Measurements from ENCODE around the gene DOCK2.

DOCK2 gene

GRCh38 chr5:170078458-170078857 lies 441.4 kb downstream of the DOCK2 start:
- TF ChIP-seq, protein P1, sequence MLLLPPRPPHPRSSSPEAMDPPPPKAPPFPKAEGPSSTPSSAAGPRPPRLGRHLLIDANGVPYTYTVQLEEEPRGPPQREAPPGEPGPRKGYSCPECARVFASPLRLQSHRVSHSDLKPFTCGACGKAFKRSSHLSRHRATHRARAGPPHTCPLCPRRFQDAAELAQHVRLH (tag by site-specific recombination; IDR thresholded peaks at IDR 0.05): no peak
- no peak for TF ChIP-seq ZNF548 (tag by site-specific recombination; IDR thresholded peaks at IDR 0.05)

DNA sequence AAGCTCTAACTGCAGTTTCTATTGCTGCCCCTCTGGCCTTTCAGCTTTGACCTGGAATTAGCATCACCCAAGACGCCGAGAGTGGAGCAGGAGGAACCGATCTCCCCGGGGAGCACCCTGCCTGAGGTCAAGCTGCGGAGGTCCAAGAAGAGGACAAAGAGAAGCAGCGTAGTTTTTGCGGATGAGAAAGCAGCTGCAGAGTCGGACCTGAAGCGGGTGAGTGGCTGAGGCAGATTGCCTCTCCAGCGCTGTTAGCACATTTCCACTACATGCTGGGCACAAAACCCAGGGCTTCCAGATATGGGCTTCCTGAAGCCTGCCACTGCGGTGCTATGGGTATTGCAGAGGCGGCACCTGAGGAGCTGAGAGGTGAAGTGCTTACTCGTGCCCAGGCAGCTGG lies 441.9 kb downstream of the DOCK2 start:
- Histone ChIP-seq H3K4me1 (ENCODE audit: control insufficient read depth, insufficient read depth, low read length) (no peaks in the 10 kb centered on the region), H3K27ac (ENCODE audit: extremely low read depth, low read depth, low read length) (no peak overlapping the region), H3K4me3 (ENCODE audit: low read depth, low read length) (no peak overlapping the region), H3K36me3 (ENCODE audit: control insufficient read depth in 2 of 2, insufficient read depth in 1 of 2, low read length in 2 of 2) (no peaks in the 10 kb centered on the region), H3K9me3 (ENCODE audit: control insufficient read depth, insufficient read depth, low read depth, low read length) (no peaks in the 10 kb centered on the region)
- TF ChIP-seq YY1 (tag by site-specific recombination; IDR thresholded peaks at IDR 0.05) (no peak), SP2 (tag by site-specific recombination; IDR thresholded peaks at IDR 0.05) (no peak), ZNF510 (tag by site-specific recombination; IDR thresholded peaks at IDR 0.05; ENCODE audit: insufficient replicate concordance) (no peak), ZNF626 (tag by site-specific recombination; IDR thresholded peaks at IDR 0.05) (no peak), ZNF394 (tag by site-specific recombination; IDR thresholded peaks at IDR 0.05; ENCODE audit: borderline replicate concordance) (no peak), HOXA7 (CRISPR knock-in tag; IDR thresholded peaks at IDR 0.05; ENCODE audit: borderline replicate concordance) (no peak), ZNF560 (tag by site-specific recombination; IDR thresholded peaks at IDR 0.05; ENCODE audit: borderline replicate concordance) (no peak), OVOL3 (tag by site-specific recombination; IDR thresholded peaks at IDR 0.05) (no peak), ZNF214 (tag by site-specific recombination; IDR thresholded peaks at IDR 0.05; ENCODE audit: borderline replicate concordance) (no peak), ZBTB17 (tag by site-specific recombination; IDR thresholded peaks at IDR 0.05) (no peak), ZNF121 (tag by site-specific recombination; IDR thresholded peaks at IDR 0.05) (no peak), ZNF18 (tag by site-specific recombination; IDR thresholded peaks at IDR 0.05) (no peak), ZNF843 (tag by site-specific recombination; IDR thresholded peaks at IDR 0.05) (no peak), ZNF140 (tag by site-specific recombination; IDR thresholded peaks at IDR 0.05) (no peak), HOXD13 (CRISPR knock-in tag; IDR thresholded peaks at IDR 0.05; ENCODE audit: borderline replicate concordance) (no peak), TCF7L2 (IDR thresholded peaks at IDR 0.05; ENCODE audit: borderline replicate concordance, low read depth, low read length) (no peak), ZNF48 (tag by site-specific recombination; IDR thresholded peaks at IDR 0.05) (no peak)
- TF ChIP-seq, protein P2, sequence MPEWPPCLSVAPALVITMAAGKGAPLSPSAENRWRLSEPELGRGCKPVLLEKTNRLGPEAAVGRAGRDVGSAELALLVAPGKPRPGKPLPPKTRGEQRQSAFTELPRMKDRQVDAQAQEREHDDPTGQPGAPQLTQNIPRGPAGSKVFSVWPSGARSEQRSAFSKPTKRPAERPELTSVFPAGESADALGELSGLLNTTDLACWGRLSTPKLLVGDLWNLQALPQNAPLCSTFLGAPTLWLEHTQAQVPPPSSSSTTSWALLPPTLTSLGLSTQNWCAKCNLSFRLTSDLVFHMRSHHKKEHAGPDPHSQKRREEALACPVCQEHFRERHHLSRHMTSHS (tag by site-specific recombination; IDR thresholded peaks at IDR 0.05): no peak
- TF ChIP-seq, protein P3, sequence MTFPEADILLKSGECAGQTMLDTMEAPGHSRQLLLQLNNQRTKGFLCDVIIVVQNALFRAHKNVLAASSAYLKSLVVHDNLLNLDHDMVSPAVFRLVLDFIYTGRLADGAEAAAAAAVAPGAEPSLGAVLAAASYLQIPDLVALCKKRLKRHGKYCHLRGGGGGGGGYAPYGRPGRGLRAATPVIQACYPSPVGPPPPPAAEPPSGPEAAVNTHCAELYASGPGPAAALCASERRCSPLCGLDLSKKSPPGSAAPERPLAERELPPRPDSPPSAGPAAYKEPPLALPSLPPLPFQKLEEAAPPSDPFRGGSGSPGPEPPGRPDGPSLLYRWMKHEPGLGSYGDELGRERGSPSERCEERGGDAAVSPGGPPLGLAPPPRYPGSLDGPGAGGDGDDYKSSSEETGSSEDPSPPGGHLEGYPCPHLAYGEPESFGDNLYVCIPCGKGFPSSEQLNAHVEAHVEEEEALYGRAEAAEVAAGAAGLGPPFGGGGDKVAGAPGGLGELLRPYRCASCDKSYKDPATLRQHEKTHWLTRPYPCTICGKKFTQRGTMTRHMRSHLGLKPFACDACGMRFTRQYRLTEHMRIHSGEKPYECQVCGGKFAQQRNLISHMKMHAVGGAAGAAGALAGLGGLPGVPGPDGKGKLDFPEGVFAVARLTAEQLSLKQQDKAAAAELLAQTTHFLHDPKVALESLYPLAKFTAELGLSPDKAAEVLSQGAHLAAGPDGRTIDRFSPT (tag by site-specific recombination; IDR thresholded peaks at IDR 0.05): no peak
- CTCF ChIA-PET: interaction anchor here (1.9 kb wide), 1 partner anchor 8 kb away, joined by 14 read pairs; no protein-coding TSS in a partner anchor
- POLR2A ChIA-PET: no interaction called here

More at GRCh38 chr5:170078458-170078857, 441.4 kb downstream of the DOCK2 start:
- CTCF ChIA-PET: interaction anchor here (1.9 kb wide), 1 partner anchor 7 kb away, joined by 14 read pairs; no protein-coding TSS in a partner anchor
- no peaks in the 10 kb centered on the region for H3K36me3 ChIP-seq (ENCODE audit: control insufficient read depth in 2 of 2, insufficient read depth in 1 of 2, low read length in 2 of 2)
- no peak overlapping the region for H3K27ac ChIP-seq (ENCODE audit: extremely low read depth, low read depth, low read length)
- POLR2A ChIA-PET: no interaction called here
- no peaks in the 10 kb centered on the region for H3K9me3 ChIP-seq (ENCODE audit: control insufficient read depth, insufficient read depth, low read depth, low read length)
- H3K4me1 ChIP-seq (ENCODE audit: control insufficient read depth, insufficient read depth, low read length): no peaks in the 10 kb centered on the region
- H3K4me3 ChIP-seq (ENCODE audit: low read depth, low read length): no peak overlapping the region

Measured in HEK293 (cell line).